Measurements from ENCODE around the gene TOGARAM2.

Gene TOGARAM2

DNA sequence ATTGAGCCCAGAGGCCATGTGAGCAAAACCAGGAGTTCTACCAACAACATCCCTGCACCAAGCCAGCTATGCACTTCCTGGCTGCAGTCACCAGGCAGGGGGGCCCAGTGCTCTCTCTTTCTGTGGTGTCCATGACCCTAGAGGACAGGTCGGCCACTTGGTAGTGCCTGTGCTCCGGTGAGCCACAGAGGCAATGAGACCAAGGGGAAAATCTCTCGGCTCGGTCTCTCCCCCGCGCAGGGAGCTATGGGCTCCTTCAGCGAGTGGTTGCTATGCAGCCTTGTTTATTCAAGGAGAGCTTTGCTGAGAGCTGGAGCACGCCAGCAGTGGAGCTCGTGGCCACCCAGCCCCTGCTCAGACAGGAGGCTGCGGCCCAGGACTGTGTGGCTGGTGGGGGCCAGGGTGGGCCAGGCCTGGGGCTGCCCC lies at the start of gene TOGARAM2:
TOGARAM2 (plus strand) TSS at position 283 of the 426 bp plus-strand sequence. CDS start 13,537 bp downstream, outside the sequence.
- peak in 1 of 2 donors; percentile 22 for DNase-seq

DNA sequence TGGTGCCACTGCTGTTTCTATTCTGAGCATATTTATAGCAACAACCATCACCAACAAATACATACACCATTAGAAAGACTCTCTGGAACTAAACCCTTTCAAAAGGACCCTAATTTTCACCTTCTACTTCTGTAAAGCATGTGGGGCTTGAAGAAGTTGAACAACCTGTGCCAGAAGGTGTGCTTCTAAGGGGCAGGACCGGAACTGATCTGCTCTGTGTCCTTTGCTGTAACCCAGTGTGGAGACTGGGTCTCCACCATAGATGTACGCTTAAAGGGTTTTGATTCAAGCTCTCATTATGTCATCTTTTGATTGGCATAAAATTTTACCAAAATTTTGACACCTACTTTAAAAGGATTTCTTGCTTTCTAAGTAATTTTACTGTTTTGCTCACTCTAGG lies 46.3 kb upstream of the TOGARAM2 start:
- DNase-seq: no peak

DNA sequence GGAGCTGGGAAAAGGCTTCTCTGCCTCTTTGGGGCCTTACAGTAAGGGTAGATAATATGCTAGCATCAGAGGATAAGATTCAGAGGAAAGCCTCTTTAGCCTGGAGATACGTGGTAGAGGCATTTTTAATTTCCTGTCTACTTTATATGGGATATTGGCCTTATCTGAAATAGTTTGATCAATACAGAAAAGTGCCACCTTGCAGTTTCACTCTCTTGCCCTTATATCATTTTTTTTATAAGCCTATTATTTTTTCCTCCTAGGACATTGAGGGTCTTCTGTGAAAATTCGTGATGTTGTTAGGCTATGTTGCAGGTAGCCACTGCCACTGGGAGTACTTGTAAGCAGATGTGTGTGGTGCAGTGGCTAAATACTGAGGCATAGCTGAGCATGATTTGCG lies 40.1 kb upstream of the TOGARAM2 start:
- DNase-seq: no peak

DNA sequence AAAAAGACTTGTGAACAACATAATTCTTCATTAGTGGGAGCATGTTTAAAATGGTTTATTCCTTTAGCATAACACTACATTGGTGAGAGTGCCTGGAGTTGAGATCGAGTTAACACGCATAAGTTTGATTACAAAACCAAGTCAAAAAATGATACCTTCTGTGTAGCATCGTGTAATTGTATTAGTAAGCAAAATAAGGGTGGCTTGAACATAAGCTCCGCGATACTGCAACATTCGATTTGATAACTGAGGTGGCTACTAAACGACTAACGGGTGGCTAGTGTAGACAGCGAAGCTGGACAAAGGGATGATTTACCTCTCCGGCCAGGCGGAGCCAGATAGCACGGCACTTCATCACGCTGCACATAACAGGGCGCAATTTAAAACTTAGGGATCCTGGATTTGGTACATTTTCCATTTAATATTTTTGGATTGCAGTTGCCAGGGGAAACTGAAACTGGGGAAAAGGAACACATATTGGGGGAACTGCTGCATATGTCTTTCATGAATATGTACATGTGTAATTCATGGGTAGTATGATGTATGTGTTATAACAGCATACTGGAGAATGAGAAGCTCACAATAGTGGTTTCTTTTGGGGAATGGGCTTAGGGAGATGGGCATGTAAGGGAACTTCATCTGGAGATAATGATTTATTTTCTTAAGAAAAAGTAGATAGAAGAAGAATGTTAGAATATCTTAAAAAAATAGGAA lies 36.4 kb upstream of the TOGARAM2 start:
- no peak for DNase-seq

DNA sequence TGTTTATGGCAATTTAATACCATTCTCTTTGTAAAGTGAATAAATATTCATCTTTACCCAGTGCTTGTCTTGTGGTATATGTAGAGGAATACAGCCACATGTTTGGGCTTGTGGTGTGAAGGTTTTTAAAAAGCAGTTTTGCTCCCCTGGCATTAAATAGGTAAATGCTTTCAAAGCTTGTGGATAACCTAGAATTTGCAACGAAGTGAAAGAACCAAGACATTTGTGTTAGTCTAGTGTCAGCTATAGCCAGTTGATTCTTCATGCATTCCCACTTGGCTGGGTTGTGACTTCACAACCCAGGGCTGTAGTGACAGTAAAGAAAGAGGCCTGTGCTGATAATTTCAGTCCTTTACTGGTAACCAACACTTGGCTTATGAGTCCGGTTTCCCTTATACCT lies 32.9 kb upstream of the TOGARAM2 start:
- DNase-seq: no peak

DNA sequence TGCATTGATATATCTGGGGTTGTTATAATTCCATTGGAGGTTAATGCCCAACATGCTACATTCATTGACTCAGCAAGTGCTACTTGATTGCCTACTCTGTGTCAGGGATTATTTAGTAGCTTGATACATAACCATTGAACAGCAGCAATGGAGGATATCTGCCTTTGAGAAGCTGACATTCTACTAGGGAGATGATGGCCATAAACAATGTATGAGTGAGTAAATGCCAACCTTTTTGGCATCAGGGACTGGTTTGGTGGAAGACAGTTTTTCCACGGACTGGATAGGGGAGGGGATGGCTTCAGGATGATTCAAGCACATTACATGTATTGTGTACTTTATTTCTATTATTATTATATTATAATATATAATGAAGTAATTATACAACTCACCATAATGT lies 31.9 kb upstream of the TOGARAM2 start:
- DNase-seq: no peak

DNA sequence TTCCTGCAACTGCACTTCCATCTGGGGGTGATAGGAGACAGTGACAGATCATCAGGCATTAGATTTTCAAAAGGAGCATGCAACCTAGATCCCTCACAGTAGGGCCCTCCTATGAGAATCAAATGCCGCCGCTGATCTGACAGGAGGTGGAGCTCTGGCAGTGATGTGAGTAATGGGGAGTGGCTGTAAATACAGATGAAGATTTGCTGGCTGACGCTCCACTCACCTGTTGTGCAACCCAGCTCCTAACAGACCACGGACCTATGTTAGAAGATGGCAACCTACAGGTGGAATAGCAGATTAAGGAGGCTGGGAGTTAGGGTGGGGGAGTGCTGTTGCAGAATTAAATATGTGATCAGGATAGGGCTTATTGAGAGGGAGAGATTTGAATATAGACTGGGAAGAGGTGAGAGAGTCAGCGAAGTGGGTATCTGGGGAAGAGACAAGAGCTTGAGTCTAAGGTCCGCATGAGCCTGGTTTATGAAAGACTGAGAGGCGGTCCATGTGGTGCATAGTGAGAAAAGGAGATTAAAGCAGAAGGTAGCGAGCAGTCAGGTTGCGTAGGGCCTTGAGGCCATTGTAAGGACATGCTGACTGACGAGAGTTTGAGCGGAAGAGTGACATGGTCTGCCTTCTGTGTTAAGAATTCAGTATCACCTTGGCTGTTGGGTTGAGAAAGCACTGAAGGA lies 31.3 kb upstream of the TOGARAM2 start:
- no peak for DNase-seq

DNA sequence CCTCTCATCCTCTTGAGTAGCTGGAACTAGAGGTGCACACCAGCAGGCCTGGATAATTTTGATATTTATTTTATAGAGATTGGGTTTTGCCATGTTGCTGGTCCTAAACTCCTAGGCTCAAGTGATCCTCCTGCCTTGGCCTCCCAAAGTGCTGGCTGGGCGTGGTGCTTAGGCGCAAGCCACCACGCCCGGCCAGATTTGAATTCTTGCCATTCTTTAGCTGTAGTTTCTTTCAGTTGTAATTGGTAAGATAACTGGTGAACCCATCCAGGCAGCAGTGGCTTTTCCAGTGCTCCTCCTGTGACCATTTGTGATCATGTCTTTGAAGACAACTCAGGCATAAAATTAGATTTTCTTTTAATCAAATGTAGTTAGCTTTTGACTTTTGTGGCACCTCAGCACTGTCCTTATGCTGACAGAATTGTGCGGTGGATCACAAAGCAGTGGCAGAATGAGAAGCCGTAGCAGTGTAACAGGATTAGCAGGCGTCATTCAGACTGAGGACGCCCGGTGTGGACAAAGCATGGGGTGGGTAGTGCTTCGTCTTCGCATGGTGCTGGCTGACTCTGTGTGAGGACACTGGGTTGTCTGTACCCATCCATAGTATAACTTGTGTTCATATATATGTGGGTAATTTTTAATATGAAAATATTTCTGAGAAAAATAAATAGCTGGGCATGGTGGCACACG lies 30.0 kb upstream of the TOGARAM2 start:
- DNase-seq: no peak

DNA sequence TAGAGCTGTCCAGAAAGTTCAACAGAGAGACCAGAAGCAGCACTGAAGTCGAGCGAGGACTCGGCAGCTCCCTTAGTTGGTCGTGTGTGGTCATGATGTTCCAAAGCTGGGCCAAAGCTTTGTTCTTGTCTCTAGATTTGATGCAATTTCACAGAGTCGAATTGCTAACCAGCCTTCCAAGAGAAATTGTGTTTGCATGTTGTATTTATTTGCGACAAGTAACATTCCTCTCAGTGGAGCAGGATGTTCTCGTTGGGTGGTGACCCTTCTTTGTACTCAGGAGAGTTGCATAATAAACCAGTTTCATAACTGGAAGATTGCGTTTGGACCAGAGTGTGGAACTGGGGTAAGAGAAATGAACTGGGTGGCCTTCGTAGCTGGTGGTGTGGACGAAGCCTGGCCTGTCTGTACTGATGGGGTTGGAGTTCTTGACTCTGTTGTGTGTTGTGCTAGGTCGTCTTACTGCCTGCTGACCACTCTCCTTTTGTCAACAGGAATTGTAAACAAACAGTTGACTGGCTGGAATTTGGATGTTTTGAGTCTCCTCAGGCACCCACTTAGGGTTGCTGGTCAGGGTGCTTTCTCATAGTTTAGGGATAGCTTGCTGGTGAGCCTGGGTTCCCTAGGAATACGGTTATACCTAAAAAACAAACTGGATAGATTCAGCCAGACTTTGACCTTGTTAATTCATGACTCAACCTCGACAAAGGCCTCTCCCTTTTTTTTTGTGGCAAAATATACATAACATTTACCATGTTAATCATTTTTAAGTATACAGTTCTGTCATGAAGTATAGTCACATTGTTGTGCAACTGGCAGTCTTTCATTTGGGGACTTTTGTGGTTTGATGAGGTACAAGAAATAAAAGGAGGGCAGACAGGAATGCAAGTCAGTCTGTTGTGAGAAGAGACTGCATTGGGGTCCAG lies 28.9 kb upstream of the TOGARAM2 start:
- no peak for DNase-seq

DNA sequence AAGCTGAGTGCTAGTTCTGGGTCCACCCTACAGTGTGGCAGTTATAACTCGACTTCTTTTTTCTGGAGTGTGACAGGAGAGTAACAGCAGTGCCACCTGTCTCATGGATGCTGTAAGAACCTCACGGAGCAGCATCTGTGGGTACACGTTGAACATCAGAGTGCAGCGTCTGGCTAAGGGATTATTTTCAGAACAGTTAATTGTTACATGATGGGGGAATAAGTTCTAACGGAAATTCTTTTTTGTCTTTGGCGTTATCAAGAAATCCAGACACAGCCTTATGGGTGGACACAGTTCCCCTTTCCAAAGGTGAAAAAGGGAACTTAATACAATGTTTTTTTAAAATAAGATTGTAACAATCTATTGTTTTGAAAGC lies 28.3 kb upstream of the TOGARAM2 start:
- peak in 1 of 2 donors; percentile 3 for DNase-seq

DNA sequence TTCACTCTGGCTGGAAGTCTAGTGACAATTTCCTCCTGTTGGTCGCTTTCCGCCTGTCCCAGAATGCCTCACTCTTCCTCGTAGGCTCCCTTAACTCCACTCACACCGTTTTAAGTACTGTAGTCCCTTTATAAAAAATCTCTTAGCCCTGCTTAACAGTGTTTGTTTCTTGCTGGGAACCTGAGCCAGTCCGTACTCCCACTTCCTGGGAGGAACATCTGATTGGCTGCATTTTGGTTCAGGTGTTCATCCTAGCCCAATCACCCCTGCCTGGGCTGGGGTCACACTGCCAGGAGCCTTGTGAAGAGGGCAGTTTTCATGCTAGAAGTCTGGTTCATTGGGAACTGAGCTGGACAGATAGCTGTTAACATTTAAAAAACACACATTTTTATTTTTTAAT lies 25.6 kb upstream of the TOGARAM2 start:
- DNase-seq: no peak

DNA sequence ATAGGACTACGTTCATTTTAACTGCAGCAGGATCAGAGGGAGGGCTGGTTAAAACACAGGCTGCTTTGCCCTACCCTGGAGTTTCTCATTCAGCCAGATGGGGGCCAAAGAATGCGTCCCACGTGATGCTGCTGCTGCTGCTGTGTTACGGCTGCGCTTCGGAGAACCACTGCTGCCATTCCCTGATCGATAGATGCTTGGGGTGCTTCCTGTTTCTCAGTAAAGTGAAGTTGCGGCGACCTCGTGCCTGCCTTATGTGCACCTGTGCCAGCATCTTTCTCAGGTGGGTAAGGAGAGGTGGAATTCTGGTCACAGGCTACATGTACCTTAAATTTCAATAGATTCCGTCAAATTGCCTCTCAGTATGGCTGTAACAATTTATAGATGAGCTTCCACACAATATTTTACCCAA lies 24.7 kb upstream of the TOGARAM2 start:
- DNase-seq: peak in 1 of 2 donors; percentile 7

DNA sequence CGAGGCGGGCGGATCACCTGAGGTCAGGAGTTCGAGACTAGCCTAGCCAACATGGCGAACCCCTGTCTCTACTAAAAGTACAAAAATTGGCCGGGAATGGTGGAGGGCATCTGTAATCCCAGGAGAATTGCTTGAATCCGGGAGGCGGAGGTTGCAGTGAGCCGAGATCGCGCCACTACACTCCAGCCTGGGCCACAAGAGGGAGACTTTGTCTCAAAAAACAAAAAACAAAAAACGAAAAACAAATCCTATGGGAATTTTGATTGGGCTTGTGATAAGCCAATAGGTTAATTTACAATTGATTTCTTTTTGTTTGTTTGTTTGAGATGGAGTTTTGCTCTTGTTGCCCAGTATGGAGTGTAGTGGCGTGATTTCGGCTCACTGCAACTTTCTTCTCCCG lies 24.2 kb upstream of the TOGARAM2 start:
- DNase-seq: no peak

DNA sequence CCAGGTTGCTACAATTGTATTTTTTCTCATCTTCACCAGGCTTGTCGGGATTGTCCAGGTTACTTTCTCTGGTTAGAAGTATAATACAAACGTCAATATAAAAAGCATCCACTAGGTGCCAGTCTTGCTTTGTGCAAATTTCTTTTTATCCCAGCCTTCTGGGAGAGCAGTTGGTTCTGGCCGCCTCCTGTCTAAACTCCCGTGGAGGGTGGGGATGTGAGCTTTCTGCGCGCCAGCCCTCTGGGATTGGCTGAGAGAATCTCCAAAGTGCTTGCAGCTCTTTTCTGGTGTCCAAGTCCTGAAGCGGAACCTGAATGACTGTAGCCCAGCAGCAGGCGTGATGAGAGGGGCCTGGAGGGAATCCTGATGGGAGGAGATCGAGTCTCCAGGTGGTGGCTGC lies 22.4 kb upstream of the TOGARAM2 start:
- DNase-seq: peak; percentile 59 to 82

DNA sequence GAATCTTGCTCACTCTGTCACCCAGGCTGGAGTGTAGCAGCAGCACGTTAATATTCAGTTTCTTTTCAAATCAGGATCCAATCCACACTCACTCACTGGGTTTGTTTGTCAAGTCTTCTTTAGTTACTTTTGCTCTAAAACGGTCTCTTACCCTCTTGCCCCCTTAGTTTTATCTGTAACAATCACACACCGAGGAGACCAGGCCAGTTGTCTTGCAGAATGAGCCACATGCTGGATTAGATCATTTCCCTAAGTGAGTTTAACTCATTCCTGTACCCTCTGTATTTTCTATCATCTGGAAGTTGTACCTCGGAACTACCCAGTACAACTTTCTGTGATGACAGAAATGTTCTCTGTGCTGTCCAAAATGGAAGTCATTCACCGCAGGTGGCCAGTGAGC lies 20.7 kb upstream of the TOGARAM2 start:
- DNase-seq: no peak

DNA sequence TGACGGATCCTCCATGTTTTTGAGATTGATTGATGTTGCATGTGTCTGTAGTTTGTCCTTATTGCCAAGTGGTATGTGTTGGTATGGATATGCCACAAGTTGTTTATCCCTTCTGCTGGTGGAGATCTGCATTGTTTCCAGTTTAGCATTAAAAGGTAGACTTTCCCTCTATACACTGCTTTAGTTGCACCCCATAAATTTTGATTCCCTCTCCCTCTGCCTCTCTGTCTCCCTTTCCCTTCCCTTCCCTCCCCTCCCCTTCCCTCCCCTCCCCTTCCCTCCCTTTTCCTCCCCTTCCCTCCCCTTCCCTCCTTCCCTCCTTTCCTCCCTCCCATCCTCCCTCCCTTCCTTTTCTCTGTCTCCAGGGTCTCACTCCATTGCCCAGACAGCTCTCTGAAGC lies 18.6 kb upstream of the TOGARAM2 start:
- no peak for DNase-seq

DNA sequence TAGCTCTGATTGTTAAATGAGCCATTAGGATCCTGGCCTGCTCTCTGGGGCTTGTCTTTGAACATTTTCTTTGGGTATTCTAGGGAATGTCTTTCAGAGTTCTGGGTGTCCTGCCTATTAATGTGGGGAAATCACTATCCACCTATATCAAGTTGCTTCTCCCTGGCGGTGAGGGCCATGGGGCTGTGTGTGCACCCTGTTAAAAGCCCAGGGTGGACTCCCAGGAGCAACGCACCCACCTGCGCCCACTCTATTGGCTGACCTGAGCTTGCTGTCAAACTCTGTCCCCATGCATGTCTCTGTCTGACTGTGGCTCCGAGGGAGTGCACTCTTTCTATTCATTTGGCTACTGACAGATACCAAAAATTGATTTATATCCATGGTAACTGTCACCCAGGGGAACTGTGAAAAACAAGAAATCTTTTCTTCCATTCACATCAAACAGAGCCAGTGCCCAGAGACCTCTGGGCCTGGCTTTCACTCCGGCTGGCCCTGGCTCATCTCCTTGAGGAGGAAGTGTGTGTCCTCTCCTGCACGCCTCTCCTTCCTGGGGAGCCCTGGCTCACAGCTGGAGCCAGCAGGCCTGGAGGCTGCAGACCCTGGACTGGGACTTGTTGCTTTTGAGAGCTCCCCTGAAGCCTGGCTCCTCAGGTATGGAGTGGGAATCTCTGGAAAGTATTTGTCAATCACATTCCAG lies 10.5 kb upstream of the TOGARAM2 start:
- peak; percentile 12 to 18 for DNase-seq

DNA sequence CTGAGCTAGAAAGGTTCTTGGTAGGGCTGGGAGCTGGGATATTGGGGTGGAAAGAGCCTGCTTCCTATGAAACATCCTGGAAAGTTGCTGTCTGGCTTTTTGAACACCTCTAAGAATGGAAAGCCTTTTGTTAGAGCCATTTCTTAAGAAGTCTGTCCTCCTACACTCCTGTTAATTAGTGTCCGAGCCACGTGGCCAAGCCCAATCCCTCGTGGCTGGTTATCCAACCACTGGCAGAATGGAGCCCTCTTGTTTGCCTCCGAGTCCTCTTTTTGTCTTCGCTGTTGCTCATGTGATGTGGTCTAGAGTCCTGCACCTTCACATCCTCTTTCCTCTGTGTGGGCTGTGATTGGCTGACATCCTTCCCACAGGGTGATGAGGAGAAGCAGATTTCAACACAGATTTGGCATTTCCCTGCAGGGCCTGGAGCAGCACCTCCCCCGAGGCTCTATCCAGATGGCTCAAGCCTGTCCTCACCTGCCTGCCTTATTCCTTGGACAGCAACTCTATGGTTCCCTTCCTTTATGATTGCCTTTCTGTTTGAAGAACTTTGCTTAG lies 8.2 kb upstream of the TOGARAM2 start:
- DNase-seq: no peak

DNA sequence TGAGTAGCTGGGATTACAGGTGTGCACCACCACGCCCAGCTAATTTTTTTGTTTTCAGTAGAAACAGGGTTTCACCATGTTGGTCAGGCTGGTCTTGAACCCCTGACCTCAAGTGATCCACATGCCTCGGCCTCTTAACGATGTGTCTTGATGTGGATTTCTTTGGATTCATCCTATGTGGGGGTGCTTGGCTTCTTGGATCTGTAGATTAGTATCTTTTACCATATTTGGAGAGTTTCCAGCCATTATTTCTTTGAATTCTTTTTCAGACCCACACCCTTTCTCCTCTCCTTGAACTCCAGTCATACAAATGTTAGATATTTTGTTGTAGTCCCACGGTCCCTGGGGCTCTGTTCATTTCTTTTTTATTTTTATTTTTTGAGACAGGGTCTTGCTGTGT lies 6.8 kb upstream of the TOGARAM2 start:
- no peak for DNase-seq

DNA sequence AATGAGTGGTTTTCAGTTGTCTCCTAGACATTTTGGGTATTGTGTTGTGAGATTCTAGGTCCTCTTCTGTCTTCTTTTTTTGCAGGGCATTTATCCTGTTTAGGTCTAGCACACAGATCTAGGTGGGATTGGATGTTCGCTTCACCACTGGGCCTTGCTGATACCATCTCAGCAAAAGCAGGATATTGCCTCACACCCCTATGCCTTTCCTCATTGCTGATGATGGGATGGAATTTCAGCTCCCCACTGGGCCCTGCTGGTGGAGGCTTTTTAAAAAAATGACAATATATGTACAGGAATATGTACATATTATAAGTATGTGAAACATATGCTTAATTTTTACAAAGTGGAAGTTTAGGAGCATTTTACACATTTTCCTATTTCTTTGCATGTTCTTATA lies 5.4 kb upstream of the TOGARAM2 start:
- DNase-seq: no peak

DNA sequence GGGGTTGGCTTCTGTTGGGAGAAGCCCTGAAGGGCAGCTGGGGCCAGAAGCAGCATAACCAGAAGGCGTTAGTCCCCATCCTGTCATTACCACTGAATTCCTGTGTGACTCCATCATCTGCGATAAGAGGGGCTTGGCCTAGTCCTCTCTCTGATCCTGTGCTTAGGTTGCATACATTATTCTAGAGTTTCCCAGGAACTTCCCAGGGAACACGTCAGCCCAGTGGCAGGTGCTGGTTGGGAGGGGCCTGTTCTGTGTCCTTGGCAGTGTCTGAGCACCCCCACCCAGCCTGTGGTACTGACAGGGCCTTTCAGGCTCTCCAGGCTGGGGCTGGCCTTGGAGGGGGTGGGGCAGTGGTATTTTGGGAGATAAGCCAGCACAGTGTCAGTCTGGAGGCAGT lies 4.5 kb upstream of the TOGARAM2 start:
- no peak for DNase-seq

Data from hippocampal formation (tissue), 2 donors.